B cell (primary cell): Measurements from ENCODE around the gene PDE10A.

ENCODE experiments used
- EZH2 ChIP-seq: IDR thresholded peaks from 2 replicates; pipeline ENCODE4 v1.6.1; 2012; ENCODE audit warnings: borderline replicate concordance, low read depth, mild to moderate bottlenecking, moderate library complexity, low read length; ENCODE audit not compliant: insufficient read depth, poor library complexity, severe bottlenecking
- TF ChIP-seq, protein P1 (sequence below): fragments of 200-600 bp; IDR thresholded peaks from one replicate; pipeline ENCODE4 v1.8.0; 2022; ENCODE audit warnings: antibody characterized with exemption, mild to moderate bottlenecking

DNA sequence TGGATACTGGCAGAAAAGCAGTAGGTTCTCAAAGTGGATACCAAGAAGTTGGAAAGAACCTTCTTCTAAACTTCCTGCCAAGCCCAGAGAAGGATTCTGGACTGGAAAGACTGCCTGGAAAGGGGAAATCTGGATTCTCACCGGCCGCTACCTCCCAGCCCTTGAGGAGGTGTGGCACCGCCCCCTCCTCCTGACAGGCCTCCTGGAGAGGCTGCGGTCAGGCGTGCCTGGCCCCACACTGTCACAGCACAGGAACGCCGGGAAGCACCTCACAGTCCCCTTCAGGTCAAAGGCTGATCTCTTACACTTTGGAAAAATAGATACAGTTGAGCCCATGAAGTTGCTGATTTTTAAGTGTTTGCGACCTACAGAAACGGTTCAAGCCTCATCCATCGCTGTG lies 16.3 kb upstream of the PDE10A start:
- TF ChIP-seq, protein P1, sequence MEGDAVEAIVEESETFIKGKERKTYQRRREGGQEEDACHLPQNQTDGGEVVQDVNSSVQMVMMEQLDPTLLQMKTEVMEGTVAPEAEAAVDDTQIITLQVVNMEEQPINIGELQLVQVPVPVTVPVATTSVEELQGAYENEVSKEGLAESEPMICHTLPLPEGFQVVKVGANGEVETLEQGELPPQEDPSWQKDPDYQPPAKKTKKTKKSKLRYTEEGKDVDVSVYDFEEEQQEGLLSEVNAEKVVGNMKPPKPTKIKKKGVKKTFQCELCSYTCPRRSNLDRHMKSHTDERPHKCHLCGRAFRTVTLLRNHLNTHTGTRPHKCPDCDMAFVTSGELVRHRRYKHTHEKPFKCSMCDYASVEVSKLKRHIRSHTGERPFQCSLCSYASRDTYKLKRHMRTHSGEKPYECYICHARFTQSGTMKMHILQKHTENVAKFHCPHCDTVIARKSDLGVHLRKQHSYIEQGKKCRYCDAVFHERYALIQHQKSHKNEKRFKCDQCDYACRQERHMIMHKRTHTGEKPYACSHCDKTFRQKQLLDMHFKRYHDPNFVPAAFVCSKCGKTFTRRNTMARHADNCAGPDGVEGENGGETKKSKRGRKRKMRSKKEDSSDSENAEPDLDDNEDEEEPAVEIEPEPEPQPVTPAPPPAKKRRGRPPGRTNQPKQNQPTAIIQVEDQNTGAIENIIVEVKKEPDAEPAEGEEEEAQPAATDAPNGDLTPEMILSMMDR = no peak
- TF ChIP-seq EZH2 = no peak
